Panc1 (cell line): ENCODE data around the gene PBRM1. TPM values are rescaled to one million over a fixed set of nuclear protein-coding genes. Genes with fewer than 3 reads are reported as not detected.

Experiments
- ATAC-seq: fragments of 200-7000 bp; cut with Tn5 transposase; 2 replicates; pipeline ENCODE4 v1.9.1; 2020; ENCODE audit warnings: mild to moderate bottlenecking, moderate library complexity
- BruUV-seq: library from RNA; stranded (reverse); fragments of 400-500 nt; replicated peaks from 2 replicates; lab custom pipeline; 2021; lab: Mats Ljungman, UMichigan
- CTCF ChIA-PET: fragments of 300-600 bp; sonication (Branson Sonifier 250); formaldehyde crosslinking; loops from one replicate; lab custom pipeline; 2022; ENCODE audit warnings: antibody characterized with exemption; lab: Charles Lee
- POLR2A ChIA-PET: fragments of 300-600 bp; sonication (Branson Sonifier 250); formaldehyde crosslinking; loops from one replicate; lab custom pipeline; 2022; ENCODE audit warnings: antibody characterized with exemption; lab: Charles Lee
- DNase-seq: peaks from one replicate; pipeline ENCODE4 v3.0.0-alpha.2; 2010; ENCODE audit warnings: low read depth, low spot score
- H3K27ac ChIP-seq: 2 replicates; pipeline ENCODE4 v1.5.1; 2011; ENCODE audit warnings: mild to moderate bottlenecking, low read length, inconsistent platforms
- H3K27me3 ChIP-seq: fragments of 200-500 bp; sonication (Bioruptor generic); 2 replicates; pipeline ENCODE4 v1.6.0; 2014; ENCODE audit warnings: low read length, inconsistent platforms; ENCODE audit not compliant: control insufficient read depth, insufficient read depth
- H3K36me3 ChIP-seq: fragments of 200-500 bp; sonication (Bioruptor generic); 2 replicates; pipeline ENCODE4 v1.5.1; 2014; ENCODE audit warnings: inconsistent platforms, mild to moderate bottlenecking, low read length, moderate library complexity; ENCODE audit not compliant: control insufficient read depth, insufficient read depth
- H3K4me1 ChIP-seq: 2 replicates; pipeline ENCODE4 v1.5.1; 2011; ENCODE audit warnings: inconsistent platforms, mild to moderate bottlenecking, low read length, moderate library complexity; ENCODE audit not compliant: control insufficient read depth, insufficient read depth
- H3K4me3 ChIP-seq, 2 experiments: 2 replicates each; pipeline ENCODE4 v1.5.1; 2011 to 2012; ENCODE audit warnings: low read depth in 2 of 2, low read length in 2 of 2, mild to moderate bottlenecking in 2 of 2, inconsistent platforms in 1 of 2, moderate library complexity in 1 of 2
- H3K9me3 ChIP-seq: fragments of 200-500 bp; sonication (Bioruptor generic); 2 replicates; pipeline ENCODE4 v1.5.1; 2014; ENCODE audit warnings: low read depth, mild to moderate bottlenecking, inconsistent platforms, low read length, moderate library complexity; ENCODE audit not compliant: control insufficient read depth, insufficient read depth
- POLR2AphosphoS5 ChIP-seq: IDR thresholded peaks from 2 replicates; pipeline ENCODE4 v1.6.1; 2012; ENCODE audit warnings: mild to moderate bottlenecking, low read depth, low read length, moderate library complexity
- SIN3A ChIP-seq: IDR thresholded peaks from 2 replicates; pipeline ENCODE4 v1.6.1; 2012; ENCODE audit warnings: low read depth, mild to moderate bottlenecking, low read length, moderate library complexity, borderline replicate concordance; ENCODE audit not compliant: insufficient read depth
- TCF7L2 ChIP-seq: IDR thresholded peaks from 2 replicates; pipeline ENCODE4 v1.6.1; 2011; ENCODE audit warnings: mild to moderate bottlenecking, low read depth, low read length, inconsistent platforms
- in situ Hi-C: cut with HindIII; loops from 2 replicates; pipeline ENCODE4 v1.10.0; 2016; ENCODE audit warnings: low sequenced_read_pairs, low pct_unique_long_range_greater_than_20kb
- intact Hi-C: fragments of 100-400 bp; cut with micrococcal nuclease; formaldehyde crosslinking; loops from one replicate; pipeline ENCODE4 v1.10.0; 2022; ENCODE audit not compliant: unreplicated experiment
- total RNA-seq: library from RNA; stranded (reverse); gene quantifications from one replicate; pipeline ENCODE4 v1.2.1, GENCODE V29; 2021; ENCODE audit not compliant: unreplicated experiment
- TF ChIP-seq, protein P1 (sequence below): fragments of 450-650 bp; IDR thresholded peaks from 2 replicates; pipeline ENCODE4 v1.5.1; 2017; ENCODE audit warnings: mild to moderate bottlenecking
- TF ChIP-seq, protein P2 (sequence below), 2 experiments: IDR thresholded peaks; 2 replicates each; pipeline ENCODE4 v1.6.1; 2011 to 2012; ENCODE audit warnings: low read depth in 2 of 2, control low read depth in 1 of 2, low read length in 1 of 2, mild to moderate bottlenecking in 1 of 2, moderate library complexity in 1 of 2; ENCODE audit not compliant: insufficient read depth in 1 of 2

The PBRM1 gene
- total RNA-seq, 1 experiment from 2014 or later = 43.5 TPM

GRCh38 chr3:52537165-52537620, 148.5 kb downstream of the PBRM1 start:
- ATAC-seq (no peak), DNase-seq (no peak)
- in situ Hi-C loops = no loop called here
- intact Hi-C loops = no loop called here
- Histone ChIP-seq H3K4me3 (peak overlapping the region; percentile 90 to 94), H3K36me3 (no peaks in the 10 kb centered on the region; the same call in 1 of the 2 replicates), H3K27me3 (no peaks in the 10 kb centered on the region), H3K4me1 (peaks cover 21% of the 10 kb centered on the region), H3K9me3 (no peaks in the 10 kb centered on the region), H3K27ac (peak overlapping the region; percentile 92)
- ChIA-PET CTCF (no interaction called here), POLR2A (no interaction called here)
- TF ChIP-seq, protein P1, sequence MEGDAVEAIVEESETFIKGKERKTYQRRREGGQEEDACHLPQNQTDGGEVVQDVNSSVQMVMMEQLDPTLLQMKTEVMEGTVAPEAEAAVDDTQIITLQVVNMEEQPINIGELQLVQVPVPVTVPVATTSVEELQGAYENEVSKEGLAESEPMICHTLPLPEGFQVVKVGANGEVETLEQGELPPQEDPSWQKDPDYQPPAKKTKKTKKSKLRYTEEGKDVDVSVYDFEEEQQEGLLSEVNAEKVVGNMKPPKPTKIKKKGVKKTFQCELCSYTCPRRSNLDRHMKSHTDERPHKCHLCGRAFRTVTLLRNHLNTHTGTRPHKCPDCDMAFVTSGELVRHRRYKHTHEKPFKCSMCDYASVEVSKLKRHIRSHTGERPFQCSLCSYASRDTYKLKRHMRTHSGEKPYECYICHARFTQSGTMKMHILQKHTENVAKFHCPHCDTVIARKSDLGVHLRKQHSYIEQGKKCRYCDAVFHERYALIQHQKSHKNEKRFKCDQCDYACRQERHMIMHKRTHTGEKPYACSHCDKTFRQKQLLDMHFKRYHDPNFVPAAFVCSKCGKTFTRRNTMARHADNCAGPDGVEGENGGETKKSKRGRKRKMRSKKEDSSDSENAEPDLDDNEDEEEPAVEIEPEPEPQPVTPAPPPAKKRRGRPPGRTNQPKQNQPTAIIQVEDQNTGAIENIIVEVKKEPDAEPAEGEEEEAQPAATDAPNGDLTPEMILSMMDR = no peak
- TF ChIP-seq POLR2AphosphoS5 (no peak), TCF7L2 (no peak), SIN3A (no peak)
- TF ChIP-seq, protein P2, sequence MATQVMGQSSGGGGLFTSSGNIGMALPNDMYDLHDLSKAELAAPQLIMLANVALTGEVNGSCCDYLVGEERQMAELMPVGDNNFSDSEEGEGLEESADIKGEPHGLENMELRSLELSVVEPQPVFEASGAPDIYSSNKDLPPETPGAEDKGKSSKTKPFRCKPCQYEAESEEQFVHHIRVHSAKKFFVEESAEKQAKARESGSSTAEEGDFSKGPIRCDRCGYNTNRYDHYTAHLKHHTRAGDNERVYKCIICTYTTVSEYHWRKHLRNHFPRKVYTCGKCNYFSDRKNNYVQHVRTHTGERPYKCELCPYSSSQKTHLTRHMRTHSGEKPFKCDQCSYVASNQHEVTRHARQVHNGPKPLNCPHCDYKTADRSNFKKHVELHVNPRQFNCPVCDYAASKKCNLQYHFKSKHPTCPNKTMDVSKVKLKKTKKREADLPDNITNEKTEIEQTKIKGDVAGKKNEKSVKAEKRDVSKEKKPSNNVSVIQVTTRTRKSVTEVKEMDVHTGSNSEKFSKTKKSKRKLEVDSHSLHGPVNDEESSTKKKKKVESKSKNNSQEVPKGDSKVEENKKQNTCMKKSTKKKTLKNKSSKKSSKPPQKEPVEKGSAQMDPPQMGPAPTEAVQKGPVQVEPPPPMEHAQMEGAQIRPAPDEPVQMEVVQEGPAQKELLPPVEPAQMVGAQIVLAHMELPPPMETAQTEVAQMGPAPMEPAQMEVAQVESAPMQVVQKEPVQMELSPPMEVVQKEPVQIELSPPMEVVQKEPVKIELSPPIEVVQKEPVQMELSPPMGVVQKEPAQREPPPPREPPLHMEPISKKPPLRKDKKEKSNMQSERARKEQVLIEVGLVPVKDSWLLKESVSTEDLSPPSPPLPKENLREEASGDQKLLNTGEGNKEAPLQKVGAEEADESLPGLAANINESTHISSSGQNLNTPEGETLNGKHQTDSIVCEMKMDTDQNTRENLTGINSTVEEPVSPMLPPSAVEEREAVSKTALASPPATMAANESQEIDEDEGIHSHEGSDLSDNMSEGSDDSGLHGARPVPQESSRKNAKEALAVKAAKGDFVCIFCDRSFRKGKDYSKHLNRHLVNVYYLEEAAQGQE (IDR thresholded peaks at IDR 0.05; ENCODE audit: insufficient read depth in 1 of 2, low read depth in 2 of 2, low read length in 1 of 2) = no peak
- no TSS peak for BruUV-seq

- in situ Hi-C loops = no loop called here
- H3K27me3 ChIP-seq = no peaks in the 10 kb centered on the region
- H3K4me3 ChIP-seq = peak within 1 kb of the TSS; percentile 90 to 94
- H3K9me3 ChIP-seq = no peaks in the 10 kb centered on the region
- TF ChIP-seq SIN3A (peak; percentile 76; the same call in 1 of the 2 replicates), TCF7L2 (no peak), POLR2AphosphoS5 (peak; percentile 93)
- ATAC-seq (peak; percentile 90), DNase-seq (peak; percentile 77)
- CTCF ChIA-PET = no interaction called here
- H3K4me1 ChIP-seq = peaks cover 21% of the 10 kb centered on the region
- peak within 1 kb of the TSS; percentile 92 for H3K27ac ChIP-seq
- no TSS peak for BruUV-seq
- intact Hi-C loops = no loop called here
- POLR2A ChIA-PET = interaction anchor here (0.7 kb wide), 1 partner anchor 9 kb away, joined by 3 read pairs; no protein-coding TSS in a partner anchor
- H3K36me3 ChIP-seq = no peaks in the 10 kb centered on the region; the same call in 1 of the 2 replicates
Measured at GRCh38 chr3:52536369-52537164, 149.1 kb downstream of the PBRM1 start, which contains the start of gene UQCC5. Gene UQCC5 (plus strand): TSS chr3:52536605. CDS start chr3:52536756, 151 bp downstream.
